ENCODE results near the gene CACYBP.

DNA sequence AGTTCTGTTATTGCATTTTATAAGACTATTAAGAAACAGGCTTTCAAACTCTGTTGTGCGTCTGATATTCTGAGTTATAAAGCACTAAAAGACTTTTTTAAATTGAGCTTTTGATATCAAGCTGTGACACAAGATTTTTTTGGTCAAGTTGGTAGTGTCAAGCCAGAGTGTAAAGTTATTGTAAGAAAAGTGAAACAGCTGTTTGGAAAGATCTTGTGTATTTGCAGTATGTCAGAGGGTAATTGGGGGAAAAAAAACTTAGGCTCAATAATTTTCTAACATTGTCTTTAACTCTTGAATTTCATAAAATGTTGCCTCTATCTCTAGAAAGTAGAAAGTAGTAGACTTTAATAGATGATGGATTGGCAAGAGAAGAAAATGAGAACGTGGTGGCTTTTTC is 3.8 kb downstream of the CACYBP start:
- TF ChIP-seq, protein P1, sequence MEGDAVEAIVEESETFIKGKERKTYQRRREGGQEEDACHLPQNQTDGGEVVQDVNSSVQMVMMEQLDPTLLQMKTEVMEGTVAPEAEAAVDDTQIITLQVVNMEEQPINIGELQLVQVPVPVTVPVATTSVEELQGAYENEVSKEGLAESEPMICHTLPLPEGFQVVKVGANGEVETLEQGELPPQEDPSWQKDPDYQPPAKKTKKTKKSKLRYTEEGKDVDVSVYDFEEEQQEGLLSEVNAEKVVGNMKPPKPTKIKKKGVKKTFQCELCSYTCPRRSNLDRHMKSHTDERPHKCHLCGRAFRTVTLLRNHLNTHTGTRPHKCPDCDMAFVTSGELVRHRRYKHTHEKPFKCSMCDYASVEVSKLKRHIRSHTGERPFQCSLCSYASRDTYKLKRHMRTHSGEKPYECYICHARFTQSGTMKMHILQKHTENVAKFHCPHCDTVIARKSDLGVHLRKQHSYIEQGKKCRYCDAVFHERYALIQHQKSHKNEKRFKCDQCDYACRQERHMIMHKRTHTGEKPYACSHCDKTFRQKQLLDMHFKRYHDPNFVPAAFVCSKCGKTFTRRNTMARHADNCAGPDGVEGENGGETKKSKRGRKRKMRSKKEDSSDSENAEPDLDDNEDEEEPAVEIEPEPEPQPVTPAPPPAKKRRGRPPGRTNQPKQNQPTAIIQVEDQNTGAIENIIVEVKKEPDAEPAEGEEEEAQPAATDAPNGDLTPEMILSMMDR (IDR thresholded peaks at IDR 0.05), result no peak
- no peak for TF ChIP-seq EP300 (IDR thresholded peaks at IDR 0.05)

Measured in stomach (tissue), 4 donors.